KMS-11 (cell line): ENCODE data around the gene GLT6D1.

Source experiments
- H2AFZ ChIP-seq: fragments of 200-600 bp; sonication (generic); 2 replicates; pipeline ENCODE4 v1.6.1; 2016; ENCODE audit warnings: antibody characterized with exemption, mixed run types, low read depth
- H3K27ac ChIP-seq: fragments of 200-600 bp; sonication (generic); 2 replicates; pipeline ENCODE4 v1.6.1; 2016; ENCODE audit warnings: mild to moderate bottlenecking, mixed run types
- H3K27me3 ChIP-seq: fragments of 200-600 bp; sonication (generic); 2 replicates; pipeline ENCODE4 v1.6.1; 2017; ENCODE audit warnings: mild to moderate bottlenecking, low read depth, mixed run types, moderate library complexity; ENCODE audit not compliant: insufficient read depth
- H3K36me3 ChIP-seq: fragments of 200-600 bp; sonication (generic); 2 replicates; pipeline ENCODE4 v1.6.1; 2017; ENCODE audit warnings: mild to moderate bottlenecking, mixed run types; ENCODE audit not compliant: insufficient read depth
- H3K4me1 ChIP-seq: fragments of 200-600 bp; sonication (generic); 2 replicates; pipeline ENCODE4 v1.6.1; 2016; ENCODE audit warnings: mild to moderate bottlenecking, low read depth, mixed run types; ENCODE audit not compliant: poor library complexity, severe bottlenecking
- H3K4me2 ChIP-seq: fragments of 200-600 bp; sonication (generic); 2 replicates; pipeline ENCODE4 v1.7.0; 2016; ENCODE audit warnings: mild to moderate bottlenecking, mixed run types
- H3K4me3 ChIP-seq: fragments of 200-600 bp; sonication (generic); IDR thresholded peaks from 2 replicates; pipeline ENCODE4 v1.6.1; 2017; ENCODE audit warnings: low read depth, low read length, mixed read lengths; ENCODE audit not compliant: insufficient read depth
- H3K79me2 ChIP-seq: fragments of 200-600 bp; sonication (generic); 2 replicates; pipeline ENCODE4 v1.6.1; 2016; ENCODE audit warnings: low read depth, mixed run types; ENCODE audit not compliant: insufficient read depth
- H3K9ac ChIP-seq: fragments of 200-600 bp; sonication (generic); 2 replicates; pipeline ENCODE4 v1.6.1; 2016; ENCODE audit warnings: mild to moderate bottlenecking, mixed run types
- H4K20me1 ChIP-seq: fragments of 200-600 bp; sonication (generic); 2 replicates; pipeline ENCODE4 v1.6.1; 2016; ENCODE audit warnings: mild to moderate bottlenecking, mixed run types; ENCODE audit not compliant: insufficient read depth
- CTCF ChIP-seq: fragments of 200-600 bp; sonication (generic); conservative IDR thresholded peaks from 2 replicates; pipeline ENCODE4 v1.6.1; 2017; ENCODE audit warnings: low read depth, mild to moderate bottlenecking, antibody characterized with exemption, low read length, moderate library complexity, mixed read lengths

The GLT6D1 gene

GRCh38 chr9:135590486-135591079 is 48.8 kb downstream of the GLT6D1 start:
- no peaks in the 10 kb centered on the region for H4K20me1 ChIP-seq
- no peaks in the 10 kb centered on the region for H3K79me2 ChIP-seq
- no peaks in the 10 kb centered on the region for H3K36me3 ChIP-seq
- H3K4me1 ChIP-seq: no peaks in the 10 kb centered on the region
- no peak overlapping the region for H2AFZ ChIP-seq
- H3K27ac ChIP-seq: no peak overlapping the region
- H3K4me2 ChIP-seq: no peak overlapping the region
- no peak for TF ChIP-seq CTCF
- H3K27me3 ChIP-seq: peaks cover 29% of the 10 kb centered on the region; the same call in 1 of the 2 replicates
- no peak overlapping the region for H3K4me3 ChIP-seq
- no peak overlapping the region for H3K9ac ChIP-seq

- Histone ChIP-seq H3K4me1 (no peaks in the 10 kb centered on the region), H2AFZ (no peak overlapping the region), H3K36me3 (no peaks in the 10 kb centered on the region), H3K4me3 (no peak overlapping the region), H3K4me2 (no peak overlapping the region), H3K79me2 (no peaks in the 10 kb centered on the region), H3K27ac (no peak overlapping the region), H3K27me3 (peaks cover 28% of the 10 kb centered on the region; the same call in 1 of the 2 replicates), H4K20me1 (no peaks in the 10 kb centered on the region), H3K9ac (no peak overlapping the region)
- TF ChIP-seq CTCF: no peak
These were observed 49.5 kb downstream of the GLT6D1 start for GRCh38 chr9:135589596-135590485.

GRCh38 chr9:135588886-135589595 is 50.3 kb downstream of the GLT6D1 start:
- no peaks in the 10 kb centered on the region for H3K79me2 ChIP-seq
- no peak for TF ChIP-seq CTCF
- H3K36me3 ChIP-seq: no peaks in the 10 kb centered on the region
- no peak overlapping the region for H3K4me3 ChIP-seq
- H3K4me2 ChIP-seq: no peak overlapping the region
- H2AFZ ChIP-seq: no peak overlapping the region
- no peaks in the 10 kb centered on the region for H3K4me1 ChIP-seq
- H3K27ac ChIP-seq: no peak overlapping the region
- no peak overlapping the region for H3K9ac ChIP-seq
- H3K27me3 ChIP-seq: peaks cover 22% of the 10 kb centered on the region; the same call in 1 of the 2 replicates
- no peaks in the 10 kb centered on the region for H4K20me1 ChIP-seq

GRCh38 chr9:135588371-135588770 is 51.0 kb downstream of the GLT6D1 start:
- no peak overlapping the region for H3K4me3 ChIP-seq
- H3K27me3 ChIP-seq: peaks cover 16% of the 10 kb centered on the region; the same call in 1 of the 2 replicates
- H3K36me3 ChIP-seq: no peaks in the 10 kb centered on the region

More at GRCh38 chr9:135588371-135588770, 51.0 kb downstream of the GLT6D1 start:
- Histone ChIP-seq H4K20me1 (no peaks in the 10 kb centered on the region), H2AFZ (no peak overlapping the region), H3K27ac (no peak overlapping the region), H3K4me2 (no peak overlapping the region), H3K9ac (no peak overlapping the region), H3K79me2 (no peaks in the 10 kb centered on the region), H3K4me1 (no peaks in the 10 kb centered on the region)
- no peak for TF ChIP-seq CTCF
